Upper lobe of left lung (tissue), 6 donors: ENCODE data around the gene CKAP4. TPM values are rescaled to one million over a fixed set of nuclear protein-coding genes. Genes with fewer than 3 reads are reported as not detected.

Source experiments
- ATAC-seq, 2 donors: fragments of 200-7000 bp; cut with Tn5 transposase; one replicate each; pipeline ENCODE4 v1.9.1; 2022; ENCODE audit warnings: mild to moderate bottlenecking in 2 of 2, moderate library complexity in 2 of 2; ENCODE audit not compliant: low FRiP score in 2 of 2
- DNase-seq, 2 donors: peaks; one replicate each; pipeline ENCODE4 v3.0.0-alpha.2; 2019 to 2020
- H3K27ac ChIP-seq, 4 donors: fragments of 200-600 bp; sonication (generic); one replicate each; pipeline ENCODE4 v1.5.1; 2016 to 2019
- H3K27me3 ChIP-seq, 4 donors: fragments of 200-600 bp; sonication (generic); one replicate each; pipeline ENCODE4 v1.5.1; 2017 to 2019
- H3K36me3 ChIP-seq, 4 donors: fragments of 200-600 bp; sonication (generic); one replicate each; pipeline ENCODE4 v1.5.1; 2016 to 2019
- H3K4me1 ChIP-seq, 4 donors: fragments of 200-600 bp; sonication (generic); one replicate each; pipeline ENCODE4 v1.5.1; 2018 to 2019
- H3K4me3 ChIP-seq, 4 donors: fragments of 200-600 bp; sonication (generic); one replicate each; pipeline ENCODE4 v1.5.1; 2017 to 2019; ENCODE audit warnings: mild to moderate bottlenecking in 2 of 4, moderate library complexity in 1 of 4
- H3K9me3 ChIP-seq, 4 donors: fragments of 200-600 bp; sonication (generic); one replicate each; pipeline ENCODE4 v1.5.1; 2018 to 2019
- CTCF ChIP-seq, 6 experiments: fragments of 450-650 bp in 4 of 6; fragments of 200-600 bp in 2 of 6; sonication (generic) in 2 of 6; IDR thresholded peaks; one replicate each; pipeline ENCODE4 v1.5.1; 2016 to 2019; ENCODE audit warnings: antibody characterized with exemption in 6 of 6
- EP300 ChIP-seq, 4 donors: sonication (generic); formaldehyde crosslinking; IDR thresholded peaks; one replicate each; pipeline ENCODE4 v1.5.1; 2017; ENCODE audit warnings: antibody characterized with exemption in 4 of 4, control low read depth in 2 of 4
- POLR2A ChIP-seq, 4 donors: fragments of 450-650 bp; IDR thresholded peaks; one replicate each; pipeline ENCODE4 v1.5.1; 2016 to 2017; ENCODE audit warnings: antibody characterized with exemption in 4 of 4, mild to moderate bottlenecking in 2 of 4
- POLR2AphosphoS5 ChIP-seq, 2 donors: sonication (generic); formaldehyde crosslinking; IDR thresholded peaks; one replicate each; pipeline ENCODE4 v1.5.1; 2017; ENCODE audit warnings: antibody characterized with exemption in 2 of 2
- WGBS, 2 donors: methylation state at CpG; one replicate each; pipeline ENCODE4 v1.1.5; 2017 to 2018; 5-methylcytosine and 5-hydroxymethylcytosine counted together
- total RNA-seq, 6 donors: library from RNA; depleted of rRNA in 4 of 6; stranded (reverse); fragments of >200 nt in 4 of 6; gene quantifications; one replicate each; pipeline versions ENCODE4 v1.1.0 to v1.2.1, GENCODE V29; 2016 to 2021
- donor health status: DM: no; HTN: no; CAD: no; lungs with moderate emphysema.
- donor health status: DM: no; HTN: yes; CAD: no; lungs with severe emphysema.

CKAP4 gene
- total RNA-seq, 6 donors from 2014 or later, result 16.8 to 70.8 (median 44.5) TPM

DNA sequence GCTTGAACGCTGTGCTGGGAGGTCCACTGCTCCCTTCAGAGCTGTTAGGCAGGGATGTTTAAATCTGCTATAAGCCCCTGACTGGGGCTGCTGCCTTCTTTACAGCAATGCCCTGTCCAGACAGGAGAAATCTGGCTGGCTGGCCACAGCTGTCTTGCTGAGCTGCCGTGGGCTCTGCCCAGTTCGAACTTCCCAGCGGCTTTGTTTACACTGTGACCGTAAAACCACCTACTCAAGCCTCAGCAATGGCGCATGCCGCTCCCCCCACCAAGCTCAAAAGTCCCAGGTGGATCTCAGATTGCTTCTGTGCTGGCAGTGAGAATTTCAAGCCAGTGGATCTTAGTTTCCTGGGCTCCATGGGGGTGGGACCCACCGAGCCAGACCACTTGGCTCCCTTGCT, 35.8 kb downstream of the CKAP4 start:
- H3K27me3 ChIP-seq, result no peaks in the 10 kb centered on the region
- no peak overlapping the region for H3K27ac ChIP-seq
- no peak overlapping the region for H3K4me3 ChIP-seq
- DNase-seq, result no peak
- no peak for ATAC-seq
- TF ChIP-seq EP300 (IDR thresholded peaks at IDR 0.05), result no peak
- no peaks in the 10 kb centered on the region for H3K4me1 ChIP-seq
- 50 to 58% methylated on average over 7 of the region's 8 CpGs for WGBS, 2 donors
- H3K9me3 ChIP-seq, result peaks cover 0 to 2% (median 0%) of the 10 kb centered on the region in 4 donors
- H3K36me3 ChIP-seq, result no peaks in the 10 kb centered on the region

GRCh38 chr12:106205208-106206069, 42.4 kb downstream of the CKAP4 start:
- DNase-seq (peak; percentile 24 to 27), ATAC-seq (peak in 1 of 2 donors; percentile 15)
- TF ChIP-seq POLR2AphosphoS5 (IDR thresholded peaks at IDR 0.05), result no peak
- TF ChIP-seq CTCF (IDR thresholded peaks at IDR 0.05), result no peak
- no peak for TF ChIP-seq EP300 (IDR thresholded peaks at IDR 0.05)
- TF ChIP-seq POLR2A (IDR thresholded peaks at IDR 0.05), result no peak
- WGBS, 2 donors, result 42 to 51% methylated on average over 5 to 6 of the region's 6 CpGs
- H3K4me1 ChIP-seq, result no peaks in the 10 kb centered on the region
- H3K36me3 ChIP-seq, result no peaks in the 10 kb centered on the region
- H3K27ac ChIP-seq, result no peak overlapping the region
- no peaks in the 10 kb centered on the region for H3K27me3 ChIP-seq
- no peaks in the 10 kb centered on the region for H3K9me3 ChIP-seq
- no peak overlapping the region for H3K4me3 ChIP-seq

DNA sequence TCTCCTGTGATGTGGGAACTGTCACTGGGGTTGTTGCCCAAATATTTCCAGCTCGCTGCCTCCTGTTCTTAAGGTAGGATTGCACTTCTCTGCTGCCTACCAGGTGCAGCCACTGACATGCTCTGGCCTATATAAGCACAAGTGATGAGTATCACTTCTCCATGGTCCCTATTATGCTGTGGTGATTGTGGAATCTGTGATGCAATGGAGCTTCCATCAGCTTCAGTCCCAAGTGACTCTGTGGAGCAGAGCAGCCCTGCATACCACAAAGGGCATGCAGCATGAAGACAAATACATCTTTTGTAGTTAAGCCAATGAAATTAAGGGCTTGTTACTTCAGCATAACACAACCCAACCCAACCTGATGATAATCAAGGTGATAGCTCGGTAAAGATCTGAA, 43.5 kb downstream of the CKAP4 start:
- DNase-seq, result no peak
- 67 to 92% methylated on average over 2 of the region's 2 CpGs for WGBS, 2 donors
- Histone ChIP-seq H3K4me1 (no peaks in the 10 kb centered on the region), H3K36me3 (no peaks in the 10 kb centered on the region), H3K4me3 (no peak overlapping the region), H3K9me3 (no peaks in the 10 kb centered on the region), H3K27me3 (no peaks in the 10 kb centered on the region), H3K27ac (no peak overlapping the region)
- no peak for TF ChIP-seq EP300 (IDR thresholded peaks at IDR 0.05)
- TF ChIP-seq CTCF (IDR thresholded peaks at IDR 0.05), result no peak
- no peak for TF ChIP-seq POLR2A (IDR thresholded peaks at IDR 0.05)
- TF ChIP-seq POLR2AphosphoS5 (IDR thresholded peaks at IDR 0.05), result no peak
- no peak for ATAC-seq

DNA sequence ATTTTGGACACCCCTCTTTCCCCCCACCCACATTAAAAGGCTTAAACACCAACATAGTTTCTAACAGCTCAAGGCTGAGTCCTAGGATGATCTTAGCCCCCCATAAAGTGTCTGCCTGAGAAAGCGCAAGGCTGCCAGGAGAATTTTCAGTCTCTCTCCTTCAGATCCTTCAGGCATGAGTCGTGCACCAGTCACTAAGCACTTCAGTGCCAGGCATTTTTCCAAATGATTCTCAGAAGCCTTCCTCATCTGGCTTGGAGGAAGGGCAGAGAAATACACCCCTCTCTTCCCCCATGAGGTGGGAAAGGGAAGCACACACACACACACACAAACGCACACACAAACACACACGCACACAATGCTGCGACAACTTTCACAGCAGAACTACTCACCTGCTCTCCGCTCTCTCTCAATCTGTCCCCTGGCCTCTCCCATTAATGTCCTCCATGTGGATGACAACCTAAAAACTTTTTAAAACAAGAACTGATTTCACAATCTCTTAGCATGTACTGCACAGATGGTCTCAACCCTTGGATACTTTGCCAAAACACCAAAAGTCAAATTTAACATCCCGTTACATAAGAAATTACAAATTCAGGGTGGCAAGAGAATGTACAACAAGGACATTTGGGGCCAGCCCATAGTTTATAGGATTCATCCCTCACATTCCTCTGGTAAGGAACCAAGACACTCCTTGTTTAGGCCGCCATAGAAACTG, 49.8 kb downstream of the CKAP4 start:
- H3K4me3 ChIP-seq, result no peak overlapping the region
- no peaks in the 10 kb centered on the region for H3K27me3 ChIP-seq
- H3K36me3 ChIP-seq, result no peaks in the 10 kb centered on the region
- H3K27ac ChIP-seq, result peak overlapping the region in 2 of 4 donors; percentile 37 to 48
- no peak for DNase-seq
- WGBS, 2 donors, result 71 to 83% methylated on average over 8 of the region's 8 CpGs
- peaks cover 0 to 5% (median 0%) of the 10 kb centered on the region in 4 donors for H3K4me1 ChIP-seq
- TF ChIP-seq CTCF (IDR thresholded peaks at IDR 0.05), result no peak
- H3K9me3 ChIP-seq, result no peaks in the 10 kb centered on the region
- peak in 1 of 2 donors; percentile 42 for ATAC-seq

GRCh38 chr12:106195621-106196027, 52.2 kb downstream of the CKAP4 start:
- DNase-seq (peak in 1 of 2 donors; percentile 25), ATAC-seq (peak in 1 of 2 donors; percentile 80)
- Histone ChIP-seq H3K4me3 (no peak overlapping the region), H3K4me1 (peaks cover 0 to 5% (median 0%) of the 10 kb centered on the region in 4 donors), H3K27ac (no peak overlapping the region), H3K36me3 (no peaks in the 10 kb centered on the region), H3K9me3 (no peaks in the 10 kb centered on the region), H3K27me3 (no peaks in the 10 kb centered on the region)
- WGBS, 2 donors, result 43 to 58% methylated on average over 3 to 5 of the region's 5 CpGs
- no peak for TF ChIP-seq POLR2A (IDR thresholded peaks at IDR 0.05)
- peak in 1 of 2 donors; percentile 22 for TF ChIP-seq POLR2AphosphoS5 (IDR thresholded peaks at IDR 0.05)
